NCI-H1048 (cell line): Measurements from ENCODE around the gene NRXN2.

Experiments
- DNase-seq: peaks from one replicate; lab custom pipeline; 2025; lab: John Stamatoyannopoulos, UW

The NRXN2 gene

DNA sequence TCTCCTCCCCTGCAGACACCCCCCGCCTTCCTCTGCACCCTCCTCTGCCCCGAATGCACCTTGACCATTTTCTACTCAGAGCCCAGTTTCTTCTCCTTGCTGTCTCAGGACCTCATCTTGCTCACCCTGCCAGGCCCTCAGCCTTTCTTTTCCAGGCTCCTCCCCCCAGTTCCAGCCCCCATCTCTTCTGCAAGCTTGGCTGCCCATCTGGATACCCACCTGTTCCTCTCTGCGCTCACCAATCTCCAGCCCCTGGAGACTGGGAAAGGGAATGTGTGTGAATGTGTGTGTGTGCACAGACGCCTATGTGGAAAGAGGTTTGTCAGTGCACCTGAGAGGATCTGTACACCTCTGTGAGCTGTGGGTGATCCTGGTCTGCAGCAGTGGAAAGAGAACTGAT lies 95.6 kb downstream of the NRXN2 start:
- no peak for DNase-seq

DNA sequence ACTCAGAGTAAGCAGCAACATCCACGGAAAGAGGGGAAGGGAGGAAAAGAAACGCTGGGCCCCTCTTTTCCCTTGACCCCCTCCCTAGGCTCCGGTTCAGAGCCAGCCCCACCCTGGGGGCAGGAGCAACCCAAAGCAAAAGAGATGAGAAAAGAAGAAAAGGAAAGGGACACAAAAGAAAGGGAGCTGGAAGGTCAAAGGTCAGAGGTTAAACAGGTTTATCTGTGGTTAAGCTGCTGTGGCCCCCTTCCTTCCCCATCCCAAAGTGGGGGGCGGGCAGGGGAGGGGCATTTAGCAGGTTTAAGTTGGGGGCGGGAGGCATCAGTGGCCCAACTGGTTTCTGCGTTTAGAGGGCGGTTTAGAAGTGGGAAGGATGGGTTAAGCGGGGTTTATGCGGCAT lies 96.4 kb downstream of the NRXN2 start:
- no peak for DNase-seq

DNA sequence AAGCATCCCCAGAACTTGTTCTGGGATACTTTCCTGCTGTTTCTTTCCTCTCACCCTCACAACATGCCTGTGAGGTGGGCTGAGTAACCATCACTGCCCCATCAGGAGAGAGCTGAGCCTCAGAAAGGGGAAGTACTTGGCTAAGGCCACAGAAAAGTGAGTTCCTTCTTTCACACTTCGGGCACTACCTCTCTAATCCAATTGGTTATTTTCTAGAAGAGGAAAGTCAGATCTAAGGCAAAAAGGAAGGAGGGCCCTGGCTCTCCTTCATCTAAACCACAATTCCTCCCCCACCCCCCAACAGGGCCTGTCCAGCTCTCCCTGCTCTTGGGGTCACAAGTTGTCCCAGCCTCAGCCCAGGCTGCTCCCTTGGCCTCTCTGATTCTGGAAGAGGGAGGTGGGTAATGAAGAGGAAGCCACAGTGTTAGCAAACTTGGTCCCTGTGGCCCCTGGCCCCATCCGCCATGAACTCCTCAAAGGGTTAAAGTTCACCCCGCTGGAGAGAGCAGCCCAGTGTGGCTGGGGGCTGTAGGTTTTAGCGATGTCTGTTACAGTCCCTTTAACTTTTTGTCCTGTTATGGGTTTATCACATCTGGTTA lies 98.0 kb downstream of the NRXN2 start:
- DNase-seq, result no peak

DNA sequence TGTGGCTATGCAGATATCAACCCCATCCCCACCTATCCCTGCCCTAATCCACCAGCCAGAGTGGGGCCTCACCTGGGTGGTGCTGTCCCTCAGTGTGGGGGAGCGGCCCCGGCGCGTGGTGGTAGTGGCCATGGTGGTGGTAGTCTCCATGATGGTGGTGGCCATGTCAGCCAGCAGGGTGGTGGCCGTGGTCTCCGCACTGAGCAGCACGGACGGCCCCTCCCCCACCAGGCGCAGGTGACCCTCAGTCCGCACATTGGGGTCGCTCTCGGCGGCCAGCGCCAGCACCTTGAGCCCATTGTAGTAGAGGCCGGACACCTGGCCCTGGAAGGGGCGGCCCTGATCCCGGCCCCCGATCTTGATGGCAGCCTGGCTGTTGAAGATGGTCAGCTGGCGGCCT lies 100.3 kb downstream of the NRXN2 start:
- DNase-seq, result no peak

DNA sequence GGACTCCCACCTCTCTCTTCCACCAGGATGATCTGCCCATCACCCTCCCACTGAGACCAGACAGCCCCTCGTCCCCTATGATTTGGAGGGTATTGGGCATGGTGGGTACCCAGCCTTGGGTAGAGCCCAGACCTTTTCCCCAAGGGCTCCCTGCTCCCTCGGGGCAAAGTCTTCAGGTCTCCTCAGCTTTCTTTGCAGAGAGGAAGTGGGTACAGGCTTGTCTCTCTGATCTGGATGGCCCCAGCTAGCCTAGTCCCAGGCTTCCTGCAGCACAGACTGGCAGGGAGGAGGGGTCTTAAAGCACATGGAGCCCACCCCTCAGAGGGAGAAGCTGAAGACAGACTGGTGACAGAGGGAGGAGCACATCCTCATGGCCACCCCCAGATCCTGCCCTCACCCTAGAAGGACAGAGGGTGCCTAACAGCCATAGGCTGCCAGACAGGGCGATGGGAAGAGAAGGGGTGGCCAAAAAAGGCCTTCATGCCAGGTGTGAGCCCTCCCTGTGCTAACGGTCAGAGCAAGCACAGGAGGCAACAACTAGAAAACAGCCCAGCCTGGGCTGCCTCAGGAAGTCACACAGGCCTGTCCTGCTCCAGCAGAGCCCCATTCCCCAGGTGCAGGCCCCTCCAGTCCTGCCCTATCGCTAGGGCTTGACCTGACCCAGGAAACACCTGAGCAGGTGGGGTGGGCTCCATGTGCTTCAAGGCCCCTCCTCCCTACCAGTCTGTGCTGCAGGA lies 101.5 kb downstream of the NRXN2 start:
- no peak for DNase-seq

DNA sequence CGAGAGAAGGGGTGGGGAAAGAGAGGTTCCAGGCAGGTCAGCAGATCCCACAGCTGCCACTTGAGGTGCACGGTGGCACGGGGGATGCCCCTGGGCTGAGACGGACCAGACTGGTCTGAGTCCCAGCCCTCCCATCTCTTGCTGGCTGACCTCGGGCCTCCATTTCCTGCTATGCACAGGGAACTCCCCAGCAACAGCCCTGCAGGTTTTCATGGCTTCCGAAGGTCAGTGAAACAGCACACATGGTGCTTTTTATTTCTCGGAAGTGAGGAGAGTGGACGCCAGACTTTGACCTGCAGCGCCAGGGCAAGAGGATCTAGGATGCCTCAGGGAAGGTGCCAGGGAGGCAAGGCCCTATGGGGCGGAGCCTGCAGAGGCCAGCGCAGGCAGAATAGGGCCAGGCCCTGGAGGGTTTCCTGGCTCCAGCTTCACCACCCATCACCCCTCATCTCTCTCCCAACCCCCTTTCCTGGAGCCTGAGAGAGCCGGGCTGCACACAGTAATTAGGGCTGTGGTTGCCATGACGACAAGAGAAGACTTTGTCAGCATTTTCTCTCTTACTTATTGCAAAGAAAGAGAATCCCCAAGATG lies 102.5 kb downstream of the NRXN2 start:
- no peak for DNase-seq

DNA sequence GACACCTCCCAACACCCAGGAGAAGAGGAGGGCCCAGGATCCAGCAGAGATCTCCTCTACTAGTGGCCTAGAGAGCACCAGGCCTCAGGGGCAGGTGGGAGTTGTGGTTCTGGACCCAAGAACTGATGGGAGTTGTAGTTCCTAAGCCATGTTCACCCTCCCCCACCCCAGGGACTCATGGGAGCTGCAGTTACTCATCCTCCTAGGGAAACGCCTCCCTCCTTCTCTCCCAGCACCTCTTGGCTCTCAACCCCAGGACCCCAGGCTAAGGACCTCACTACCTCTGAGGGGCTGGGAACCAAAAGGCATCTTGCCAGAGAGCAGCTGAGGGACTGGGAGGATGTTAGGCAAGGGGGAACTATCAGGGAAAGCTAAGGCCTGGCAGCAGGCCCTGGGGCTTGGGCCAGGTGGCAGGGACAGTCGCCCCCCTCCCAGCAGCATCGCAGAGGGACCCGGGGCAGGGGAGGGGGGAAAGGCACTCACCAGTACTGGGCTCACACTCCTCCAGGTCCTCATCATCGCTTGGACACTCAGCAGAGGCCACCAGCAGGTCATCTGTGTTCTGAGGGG lies 103.1 kb downstream of the NRXN2 start:
- DNase-seq, result no peak

DNA sequence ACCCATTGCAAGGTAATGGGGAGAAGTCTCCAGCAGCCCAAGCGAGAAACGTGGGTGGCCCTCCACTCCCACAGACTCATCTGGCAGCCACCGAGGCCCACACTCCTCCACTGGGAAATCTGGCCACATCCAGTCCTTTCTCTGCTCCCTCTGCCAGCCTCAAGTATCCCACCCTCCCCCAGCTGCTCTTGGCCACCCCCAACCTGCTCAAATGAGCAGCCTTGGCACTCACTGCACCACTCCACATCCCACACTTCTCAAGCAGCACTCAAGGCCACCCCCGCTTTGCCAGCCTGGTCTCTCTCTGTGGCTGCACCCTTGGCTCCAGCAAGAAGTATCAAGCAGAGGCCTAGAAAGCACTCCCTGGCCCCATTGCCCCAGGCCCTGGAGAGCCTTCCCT lies 103.8 kb downstream of the NRXN2 start:
- no peak for DNase-seq

DNA sequence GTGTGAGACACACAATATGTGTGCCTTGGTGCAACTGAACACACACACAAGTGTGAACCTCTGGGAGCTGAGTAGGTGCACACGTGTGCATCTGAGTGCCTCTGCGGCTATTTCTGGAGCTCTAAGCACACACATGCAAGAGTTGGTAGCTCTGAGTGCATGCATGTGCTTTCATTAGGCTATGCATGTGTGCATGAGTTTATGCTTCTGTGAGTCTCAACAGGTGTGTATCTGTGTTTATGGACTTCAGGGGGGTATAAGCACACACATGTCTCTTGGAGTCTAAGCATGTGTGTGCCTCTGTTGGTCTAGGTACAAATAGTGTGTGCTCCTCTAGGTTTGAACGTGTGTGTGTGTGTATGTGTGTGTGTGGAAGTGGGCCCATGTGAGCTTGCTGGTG lies 106.2 kb downstream of the NRXN2 start:
- DNase-seq, result no peak

DNA sequence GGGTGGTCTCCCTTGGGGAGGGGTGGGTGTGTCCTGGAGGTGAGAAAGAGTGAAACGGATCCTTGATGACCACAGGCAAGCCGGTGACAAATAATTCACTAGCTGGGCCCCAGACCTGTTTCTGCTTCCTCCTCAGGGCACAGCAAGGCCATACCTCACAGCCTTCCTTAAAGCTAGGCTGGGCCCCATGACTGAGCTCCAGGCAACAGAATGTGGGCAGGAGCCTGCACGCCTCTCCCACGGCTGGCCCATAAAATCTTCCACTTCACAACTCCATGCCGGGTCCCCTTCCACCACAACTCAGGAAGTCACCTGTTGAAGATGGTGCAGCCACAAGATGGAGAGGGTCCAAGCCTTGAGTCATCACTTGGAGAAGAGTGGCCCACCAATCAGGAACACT lies 108.1 kb downstream of the NRXN2 start:
- DNase-seq, result no peak

DNA sequence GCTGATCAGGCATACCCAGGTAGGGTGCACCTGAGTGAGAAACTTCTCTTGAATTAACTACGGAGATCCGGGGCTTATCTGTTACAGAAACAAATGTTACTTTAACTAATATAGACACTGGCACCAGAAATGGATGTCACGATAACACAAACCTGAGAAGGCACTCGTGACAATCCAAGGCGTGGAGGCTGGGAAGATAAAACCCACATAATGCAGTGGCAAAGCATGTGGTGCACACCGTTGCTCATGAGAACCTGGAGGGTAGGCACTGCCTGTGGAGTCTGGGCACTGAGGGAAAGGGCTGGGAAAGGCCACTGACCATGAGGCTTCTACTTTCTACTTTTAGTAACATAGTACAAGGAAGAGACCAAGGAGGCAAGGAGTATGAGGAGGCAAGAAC lies 109.3 kb downstream of the NRXN2 start:
- no peak for DNase-seq

DNA sequence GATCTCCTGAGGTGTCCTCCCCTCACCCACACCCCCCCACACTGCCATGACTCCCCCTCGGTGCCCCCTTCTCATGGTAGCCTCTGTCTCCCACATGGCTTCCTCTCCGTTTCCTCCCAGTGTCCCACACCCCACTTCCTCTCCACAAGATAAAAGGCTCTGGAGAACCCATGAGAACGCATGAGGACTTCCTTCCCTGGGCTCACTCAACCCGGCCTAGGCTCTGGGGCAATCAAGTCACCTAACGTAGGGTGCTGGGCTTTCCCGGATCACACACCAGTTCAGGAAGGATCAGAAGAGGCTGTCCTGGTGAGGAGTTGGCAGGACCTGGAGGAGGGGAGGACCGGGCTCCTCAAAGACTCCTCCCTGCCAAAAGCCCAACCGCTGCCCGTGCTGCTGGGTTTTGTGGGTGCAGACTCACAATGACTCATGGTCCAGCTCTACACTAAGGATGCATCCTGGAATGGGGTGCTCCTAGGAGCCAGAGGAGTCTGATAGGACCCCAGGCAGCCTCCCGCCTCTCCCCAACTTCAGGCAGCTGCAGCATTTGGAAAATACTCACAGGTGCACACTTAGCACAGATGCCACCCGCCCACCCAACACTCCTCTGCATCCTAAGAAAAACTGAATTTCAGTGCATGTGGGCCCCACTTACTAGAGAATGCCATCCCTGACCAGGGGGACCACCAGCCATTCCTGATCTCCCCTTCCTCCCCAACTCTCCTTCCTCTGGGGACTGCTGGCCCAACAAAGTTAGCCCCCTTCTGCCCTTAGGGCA lies 110.9 kb downstream of the NRXN2 start:
- no peak for DNase-seq

DNA sequence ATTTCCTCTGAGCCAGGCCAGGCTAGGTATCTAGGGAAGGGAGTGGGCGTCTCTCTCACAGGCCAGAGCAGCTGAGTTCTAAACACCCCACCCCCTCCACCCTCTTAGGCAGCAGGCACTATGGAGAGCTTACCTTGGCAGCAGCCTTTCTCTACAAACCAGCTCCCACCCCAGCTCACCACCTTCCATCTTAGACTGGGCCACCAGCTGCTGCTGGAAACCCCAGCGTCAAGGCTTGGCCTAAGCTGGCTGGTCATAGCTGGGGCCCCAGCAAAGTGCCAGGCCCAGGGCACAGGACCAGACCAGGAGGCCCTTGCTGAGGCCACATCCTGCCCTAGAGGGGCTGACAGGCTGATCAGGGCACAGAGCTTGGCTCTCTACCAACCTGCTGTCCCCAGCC lies 111.8 kb downstream of the NRXN2 start:
- DNase-seq, result no peak

DNA sequence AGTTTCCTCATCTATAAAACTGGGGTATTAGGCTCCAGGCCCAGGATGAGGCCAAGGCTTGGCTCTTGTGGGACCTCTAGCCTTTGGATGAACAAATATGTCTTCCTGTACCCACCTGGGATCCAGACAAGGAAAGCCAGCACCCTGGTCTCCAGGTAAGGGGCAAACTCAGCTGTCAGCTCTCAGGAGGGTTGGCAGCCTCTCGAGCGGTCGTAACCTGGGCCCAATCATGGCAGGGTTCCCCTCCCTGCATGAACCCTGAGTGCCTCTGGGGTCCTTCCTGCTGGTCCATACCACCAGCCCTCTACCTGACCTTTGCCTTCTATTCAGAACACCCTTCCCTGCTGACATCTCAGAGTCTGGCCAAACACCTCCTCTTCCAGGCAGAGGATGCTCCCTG lies 112.4 kb downstream of the NRXN2 start:
- no peak for DNase-seq

DNA sequence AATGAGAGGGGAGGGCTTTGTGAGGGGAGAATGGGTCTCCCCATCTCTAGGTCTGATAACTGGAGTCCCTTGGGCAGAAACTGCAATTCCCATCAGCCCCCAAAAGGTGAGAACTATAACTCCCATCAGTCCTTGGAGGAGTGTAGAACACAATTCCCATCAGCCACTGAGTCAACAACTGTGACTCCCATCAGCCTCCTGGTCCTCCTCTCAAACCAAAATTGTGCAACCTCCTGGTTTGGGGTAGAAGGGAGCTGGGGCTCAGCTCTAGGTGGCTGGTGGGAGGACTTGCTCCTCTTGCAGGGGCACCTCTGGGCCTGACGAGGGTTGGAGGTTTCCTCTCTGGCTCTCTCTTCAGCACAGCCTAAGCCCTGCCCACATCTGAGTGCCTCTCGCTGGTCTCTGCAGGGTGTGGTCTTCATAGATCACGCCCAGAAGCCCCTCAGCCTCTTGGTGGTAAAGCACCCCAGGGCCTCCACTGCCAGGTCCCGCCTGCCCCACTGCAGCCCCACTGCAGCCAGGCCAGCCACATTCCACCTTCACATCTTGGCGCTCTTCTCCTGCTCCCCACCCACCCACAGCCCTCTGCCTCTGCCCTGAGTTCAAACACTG lies 113.5 kb downstream of the NRXN2 start:
- no peak for DNase-seq

DNA sequence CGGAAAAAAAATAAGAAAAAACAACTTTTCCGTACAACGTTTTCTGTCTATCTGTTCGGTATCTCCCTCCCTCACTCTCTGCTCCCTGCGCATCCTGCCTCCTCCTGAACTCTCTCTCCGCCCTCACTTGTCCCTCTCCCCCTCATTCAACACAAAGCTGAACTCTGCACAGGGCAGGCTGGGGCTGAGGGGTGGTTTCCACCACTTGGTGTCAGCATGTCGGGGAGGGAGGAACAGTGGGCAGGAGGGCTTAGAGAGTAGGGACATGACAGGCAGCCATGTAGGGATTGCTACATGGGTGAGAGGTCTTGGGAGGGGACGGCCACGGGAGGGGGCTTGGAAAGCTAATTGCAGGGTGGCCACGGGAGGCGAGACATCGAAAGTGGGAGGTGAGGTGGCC lies 114.4 kb downstream of the NRXN2 start:
- DNase-seq, result no peak

DNA sequence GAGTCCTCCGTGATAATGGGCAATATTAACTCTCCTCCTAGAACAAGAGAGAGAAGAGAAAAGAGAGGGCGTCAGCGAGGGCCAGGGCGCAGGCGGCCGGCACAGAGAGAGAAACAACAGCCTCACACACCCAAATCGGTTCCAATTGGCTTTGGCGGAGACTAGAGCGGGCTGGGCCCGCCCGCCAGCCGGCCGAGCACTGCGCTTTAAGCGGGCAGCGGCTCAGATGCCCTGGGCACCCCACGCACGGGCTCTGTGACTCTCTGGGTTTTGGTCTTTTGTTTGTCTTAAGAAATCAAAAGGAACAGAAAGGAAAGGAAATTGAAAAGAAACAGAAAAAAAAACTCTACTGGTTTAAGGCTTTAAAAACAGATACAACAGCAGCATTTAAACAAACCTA lies 115.0 kb downstream of the NRXN2 start:
- DNase-seq, result no peak

DNA sequence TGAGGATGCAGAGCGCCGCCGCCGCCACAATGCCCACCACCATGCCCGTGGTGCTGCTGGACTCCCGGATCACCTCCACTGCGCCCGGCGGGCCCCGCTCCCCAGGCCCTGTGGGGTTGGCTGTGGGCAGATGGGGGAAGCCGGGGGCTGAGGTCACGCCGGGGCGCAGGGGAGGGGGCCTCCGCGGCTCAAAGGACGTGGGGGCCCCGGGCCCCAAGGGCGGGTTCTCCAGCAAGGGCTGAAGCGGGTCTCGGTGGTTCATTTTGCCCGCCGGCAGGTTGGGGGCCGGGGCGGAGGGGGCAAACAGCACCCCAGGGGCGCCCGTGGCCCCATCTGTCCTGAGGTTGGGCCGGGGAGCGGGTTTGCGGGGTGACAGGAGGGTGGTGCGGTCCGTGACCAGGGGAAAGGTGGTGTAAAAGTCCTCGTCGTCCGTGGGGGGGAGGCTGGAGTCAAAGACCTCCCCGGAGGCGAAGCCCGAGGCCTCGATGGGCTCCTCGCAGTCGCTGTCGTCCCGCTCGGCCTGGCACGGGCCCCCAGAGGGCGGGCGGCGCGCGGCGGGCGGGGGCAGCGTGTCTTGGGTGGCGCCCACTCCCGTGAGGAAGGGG lies 115.5 kb downstream of the NRXN2 start:
- no peak for DNase-seq

DNA sequence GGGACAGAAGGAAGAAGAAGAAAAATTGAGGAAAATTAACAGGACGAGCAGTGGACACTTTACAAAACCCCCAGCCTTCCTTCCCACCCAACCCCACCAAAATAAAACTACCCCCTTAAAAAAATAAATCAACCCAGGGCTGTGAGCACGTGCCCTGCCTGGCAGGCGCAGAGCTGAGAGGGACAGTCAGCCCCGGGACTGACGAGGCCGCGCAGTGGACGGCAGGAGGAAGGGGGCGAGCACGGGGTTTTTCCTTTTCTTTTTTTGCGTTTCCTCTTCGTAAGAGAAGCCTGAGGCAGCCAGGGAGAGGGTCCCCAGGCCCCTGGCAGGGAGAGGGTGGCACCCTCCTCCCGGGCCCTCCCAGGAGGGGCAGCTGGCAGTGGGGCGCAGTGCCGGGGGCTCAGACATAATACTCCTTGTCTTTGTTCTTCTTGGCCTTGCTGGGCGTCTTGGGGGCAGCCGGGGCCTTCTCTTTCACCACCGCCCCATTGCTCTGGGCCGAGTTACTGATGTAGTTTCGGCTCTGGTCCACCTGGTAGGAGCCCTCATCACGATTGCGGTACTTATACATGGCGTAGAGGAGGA lies 116.1 kb downstream of the NRXN2 start:
- no peak for DNase-seq

DNA sequence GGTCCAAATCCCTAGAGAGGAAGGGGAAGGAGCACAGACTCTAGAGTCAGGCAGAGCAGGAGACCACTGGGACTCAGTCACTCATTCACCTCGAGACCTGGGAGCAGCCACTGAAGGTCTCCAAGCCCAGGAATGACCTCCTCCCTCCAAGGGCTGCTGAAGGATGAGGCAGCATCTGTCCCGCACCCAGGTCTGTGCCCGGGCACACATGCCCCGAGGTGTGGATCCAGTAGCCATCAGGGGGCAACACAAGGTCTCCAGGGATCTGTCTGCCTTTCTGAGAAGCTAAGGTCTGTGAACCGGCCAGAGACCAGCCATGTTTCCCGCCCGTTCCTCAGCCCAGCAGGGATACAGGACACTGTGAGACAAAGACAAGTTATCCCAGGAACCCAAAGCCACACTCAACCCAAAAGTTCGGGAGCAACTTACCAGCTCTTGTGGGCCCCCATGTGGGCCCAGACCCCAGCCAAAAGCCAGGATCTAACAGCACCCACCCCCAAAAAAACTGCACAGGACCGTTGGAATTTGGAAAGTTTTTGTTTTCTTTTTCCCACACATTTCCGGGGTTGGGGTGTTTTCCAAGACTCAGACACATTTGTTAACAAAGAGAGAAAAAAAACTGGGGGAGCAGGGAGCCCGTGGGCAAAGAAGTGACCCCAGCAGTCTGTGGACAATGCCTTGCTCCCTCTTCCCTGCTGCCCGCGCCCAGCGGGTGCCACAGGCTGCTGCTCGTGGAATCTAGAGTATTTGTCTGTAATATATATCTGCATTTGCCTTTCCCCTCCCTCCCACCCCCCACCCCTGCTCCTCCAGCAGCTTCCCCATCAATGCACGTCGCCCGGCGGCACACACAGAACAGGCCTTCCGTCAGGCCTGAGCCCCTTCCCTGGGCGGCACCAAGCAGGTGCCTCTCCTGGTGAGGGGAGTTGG lies 117.1 kb downstream of the NRXN2 start:
- DNase-seq, result no peak
